Neural cell (in vitro differentiated cells): Measurements from ENCODE around the gene GSE1.

Source experiments
- CTCF ChIP-seq: fragments of 450-650 bp; IDR thresholded peaks from 2 replicates; pipeline ENCODE4 v1.5.1; 2014; ENCODE audit warnings: antibody characterized with exemption, mild to moderate bottlenecking, moderate library complexity; ENCODE audit not compliant: poor library complexity, severe bottlenecking
- EP300 ChIP-seq: fragments of 450-650 bp; conservative IDR thresholded peaks from 2 replicates; pipeline ENCODE4 v1.6.1; 2014; ENCODE audit warnings: antibody characterized with exemption, mild to moderate bottlenecking, moderate library complexity; ENCODE audit not compliant: poor library complexity, severe bottlenecking
- EZH2 ChIP-seq: fragments of 200-600, 300-800 bp; shearing (Covaris generic), sonication (generic); IDR thresholded peaks from 2 replicates; pipeline ENCODE4 v1.6.1; 2014; ENCODE audit warnings: antibody characterized with exemption, low read length, borderline replicate concordance, mild to moderate bottlenecking; ENCODE audit not compliant: insufficient read depth, poor library complexity, severe bottlenecking
- POLR2AphosphoS5 ChIP-seq: IDR thresholded peaks from 2 replicates; pipeline ENCODE4 v1.6.1; 2012

- no peak for TF ChIP-seq CTCF
- TF ChIP-seq EZH2: no peak
- TF ChIP-seq POLR2AphosphoS5: no peak
- no peak for TF ChIP-seq EP300
These were observed 38.7 kb downstream of the GSE1 start for GRCh38 chr16:85651629-85652430.
